Thyroid gland (tissue), 4 donors: ENCODE data around the gene MKRN2OS. TPM values are rescaled to one million over a fixed set of nuclear protein-coding genes. Genes with fewer than 3 reads are reported as not detected.

Experiments used
- DNase-seq, 2 donors: peaks; one replicate each; pipeline ENCODE4 v3.0.0-alpha.2; 2019
- H3K27ac ChIP-seq, 3 donors: fragments of 200-600 bp; sonication (generic); 1 replicate in 2 of 3; 2 replicates in 1 of 3; pipeline ENCODE4 v1.5.1; 2016 to 2019; ENCODE audit warnings: mild to moderate bottlenecking in 1 of 3, moderate library complexity in 1 of 3
- H3K27me3 ChIP-seq: fragments of 200-600 bp; sonication (generic); one replicate; pipeline ENCODE4 v1.5.1; 2019
- H3K36me3 ChIP-seq, 2 donors: fragments of 200-600 bp; sonication (generic); one replicate each; pipeline ENCODE4 v1.5.1; 2016 to 2019
- H3K4me1 ChIP-seq, 2 donors: fragments of 200-600 bp; sonication (generic); one replicate each; pipeline ENCODE4 v1.5.1; 2017 to 2019
- H3K4me3 ChIP-seq, 3 donors: fragments of 200-600 bp; sonication (generic); replicated peaks in 1 of 3; 1 replicate in 2 of 3; 2 replicates in 1 of 3; pipeline ENCODE4 v1.5.1; 2016; ENCODE audit warnings: mild to moderate bottlenecking in 1 of 3
- H3K9me3 ChIP-seq: fragments of 200-600 bp; sonication (generic); one replicate; pipeline ENCODE4 v1.5.1; 2017
- POLR2A ChIP-seq, 2 donors: fragments of 450-650 bp; IDR thresholded peaks; one replicate each; pipeline ENCODE4 v1.6.1; 2017; ENCODE audit warnings: antibody characterized with exemption in 2 of 2, mild to moderate bottlenecking in 2 of 2, moderate library complexity in 1 of 2
- WGBS, 2 donors: methylation state at CpG; one replicate each; pipeline ENCODE4 v1.1.5; 2017; 5-methylcytosine and 5-hydroxymethylcytosine counted together
- intact Hi-C: fragments of 100-400 bp; cut with DNase I; formaldehyde crosslinking; loops from one replicate; pipeline ENCODE4 v1.15.1; 2023
- total RNA-seq, 4 donors: library from RNA; depleted of rRNA; stranded (reverse); fragments of >200 nt; gene quantifications; one replicate each; pipeline ENCODE4 v1.2.3, GENCODE V29; 2016
- TF ChIP-seq, protein P1 (sequence below), 6 experiments: fragments of 200-600 bp in 3 of 6; fragments of 450-650 bp in 3 of 6; sonication (generic) in 3 of 6; IDR thresholded peaks; one replicate each; pipeline ENCODE4 v1.5.1; 2016 to 2019; ENCODE audit warnings: antibody characterized with exemption in 6 of 6, mild to moderate bottlenecking in 2 of 6, inconsistent platforms in 1 of 6, moderate library complexity in 1 of 6

Gene MKRN2OS
- total RNA-seq, 4 donors from 2014 or later: not detected

DNA sequence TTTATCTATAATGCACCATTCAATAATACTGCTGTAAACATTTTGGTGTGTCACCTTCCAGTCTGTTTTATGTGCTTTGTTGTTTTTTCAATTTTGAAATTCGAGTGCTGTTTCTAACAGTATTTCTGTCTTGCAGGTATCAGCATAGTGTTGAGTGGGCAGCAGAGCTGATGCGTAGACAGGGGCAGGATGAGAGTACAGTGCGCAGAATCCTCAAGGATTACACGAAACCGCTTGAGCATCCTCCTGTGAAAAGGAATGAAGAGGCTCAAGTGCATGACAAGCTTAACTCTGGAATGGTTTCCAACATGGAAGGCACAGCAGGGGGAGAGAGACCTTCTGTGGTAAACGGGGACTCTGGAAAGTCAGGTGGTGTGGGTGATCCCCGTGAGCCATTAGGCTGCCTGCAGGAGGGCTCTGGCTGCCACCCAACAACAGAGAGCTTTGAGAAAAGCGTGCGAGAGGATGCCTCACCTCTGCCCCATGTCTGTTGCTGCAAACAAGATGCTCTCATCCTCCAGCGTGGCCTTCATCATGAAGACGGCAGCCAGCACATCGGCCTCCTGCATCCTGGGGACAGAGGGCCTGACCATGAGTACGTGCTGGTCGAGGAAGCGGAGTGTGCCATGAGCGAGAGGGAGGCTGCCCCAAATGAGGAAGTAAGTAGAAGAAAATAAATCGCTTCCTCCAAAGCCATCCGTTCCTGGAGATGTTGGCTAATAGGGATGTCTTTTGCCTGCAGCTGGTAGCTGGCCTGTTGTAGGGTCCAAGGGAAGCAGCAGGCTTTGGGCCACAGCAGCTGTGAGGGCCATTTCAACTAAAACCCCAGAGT, 42.0 kb downstream of the MKRN2OS start:
- Histone ChIP-seq H3K4me1 (peaks cover 0 to 13% of the 10 kb centered on the region in 2 donors), H3K27me3 (no peaks in the 10 kb centered on the region), H3K36me3 (peaks cover 25 to 29% of the 10 kb centered on the region in 2 donors), H3K4me3 (no peak overlapping the region), H3K9me3 (no peaks in the 10 kb centered on the region), H3K27ac (no peak overlapping the region)
- no peak for DNase-seq
- intact Hi-C loops: no loop called here
- TF ChIP-seq POLR2A (IDR thresholded peaks at IDR 0.05): no peak
- TF ChIP-seq, protein P1, sequence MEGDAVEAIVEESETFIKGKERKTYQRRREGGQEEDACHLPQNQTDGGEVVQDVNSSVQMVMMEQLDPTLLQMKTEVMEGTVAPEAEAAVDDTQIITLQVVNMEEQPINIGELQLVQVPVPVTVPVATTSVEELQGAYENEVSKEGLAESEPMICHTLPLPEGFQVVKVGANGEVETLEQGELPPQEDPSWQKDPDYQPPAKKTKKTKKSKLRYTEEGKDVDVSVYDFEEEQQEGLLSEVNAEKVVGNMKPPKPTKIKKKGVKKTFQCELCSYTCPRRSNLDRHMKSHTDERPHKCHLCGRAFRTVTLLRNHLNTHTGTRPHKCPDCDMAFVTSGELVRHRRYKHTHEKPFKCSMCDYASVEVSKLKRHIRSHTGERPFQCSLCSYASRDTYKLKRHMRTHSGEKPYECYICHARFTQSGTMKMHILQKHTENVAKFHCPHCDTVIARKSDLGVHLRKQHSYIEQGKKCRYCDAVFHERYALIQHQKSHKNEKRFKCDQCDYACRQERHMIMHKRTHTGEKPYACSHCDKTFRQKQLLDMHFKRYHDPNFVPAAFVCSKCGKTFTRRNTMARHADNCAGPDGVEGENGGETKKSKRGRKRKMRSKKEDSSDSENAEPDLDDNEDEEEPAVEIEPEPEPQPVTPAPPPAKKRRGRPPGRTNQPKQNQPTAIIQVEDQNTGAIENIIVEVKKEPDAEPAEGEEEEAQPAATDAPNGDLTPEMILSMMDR (IDR thresholded peaks at IDR 0.05): no peak
- 93 to 95% methylated on average over 18 of the region's 18 CpGs for WGBS, 2 donors

DNA sequence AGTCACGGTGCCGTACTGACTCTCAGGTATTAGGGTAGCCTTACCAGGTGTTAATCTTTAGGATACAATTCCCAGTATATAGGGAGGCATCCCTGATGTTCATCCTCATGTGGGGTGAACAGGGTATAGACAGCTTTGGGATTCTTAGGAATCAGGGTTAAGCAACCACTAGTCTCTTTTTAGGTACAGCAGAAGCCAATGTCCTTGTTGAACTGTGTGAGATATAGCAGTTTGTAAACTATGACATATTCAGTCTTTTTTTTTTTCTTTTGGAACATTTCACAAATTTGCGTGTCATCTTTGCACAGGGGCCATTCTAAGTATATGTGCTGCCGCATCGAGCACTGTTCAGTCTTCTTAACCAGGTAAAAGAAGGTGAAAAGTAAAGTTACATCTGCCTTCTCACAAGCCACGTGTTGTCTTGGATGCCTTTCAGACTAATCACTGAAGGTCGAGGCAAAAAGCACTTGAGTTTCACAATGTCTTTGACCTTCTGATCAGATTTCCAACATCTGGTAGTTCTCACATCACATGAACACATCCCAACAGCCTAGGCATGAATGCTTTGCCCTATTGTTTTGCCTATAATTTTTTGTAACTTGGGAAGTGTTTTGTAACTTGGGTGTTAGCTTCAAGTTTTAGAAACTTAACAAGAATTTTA, 43.8 kb downstream of the MKRN2OS start:
- no peaks in the 10 kb centered on the region for H3K27me3 ChIP-seq
- peaks cover 0 to 7% of the 10 kb centered on the region in 2 donors for H3K4me1 ChIP-seq
- H3K9me3 ChIP-seq: no peaks in the 10 kb centered on the region
- 91 to 92% methylated on average over 7 of the region's 7 CpGs for WGBS, 2 donors
- DNase-seq: no peak
- intact Hi-C loops: no loop called here
- peaks cover 25 to 31% of the 10 kb centered on the region in 2 donors for H3K36me3 ChIP-seq
- H3K27ac ChIP-seq: no peak overlapping the region
- TF ChIP-seq POLR2A (IDR thresholded peaks at IDR 0.05): no peak
- H3K4me3 ChIP-seq: no peak overlapping the region

DNA sequence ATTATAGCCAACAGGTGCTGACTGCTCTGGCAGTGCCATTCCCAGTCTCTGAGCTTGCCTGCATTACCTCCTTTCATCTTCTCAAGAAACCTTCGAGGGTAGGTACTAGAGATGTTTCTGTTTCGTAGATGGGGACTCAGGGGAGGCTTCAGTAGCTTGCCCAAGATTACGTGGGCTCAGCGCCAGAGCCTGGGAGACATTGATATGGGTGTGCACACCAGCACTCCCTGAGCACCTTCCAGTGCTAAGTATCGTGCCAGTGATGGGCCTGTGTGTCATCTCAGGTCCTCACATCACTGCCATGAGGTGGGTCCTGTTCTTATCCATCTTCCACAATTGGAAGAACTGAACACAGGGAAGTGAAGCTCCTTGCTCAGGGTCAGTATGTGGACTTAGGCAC, 45.8 kb downstream of the MKRN2OS start:
- 91 to 94% methylated on average over 5 of the region's 5 CpGs for WGBS, 2 donors
- H3K36me3 ChIP-seq: peaks cover 28 to 31% of the 10 kb centered on the region in 2 donors
- no peak overlapping the region for H3K4me3 ChIP-seq
- no peaks in the 10 kb centered on the region for H3K4me1 ChIP-seq
- no peak for DNase-seq
- TF ChIP-seq, protein P1 (IDR thresholded peaks at IDR 0.05): no peak
- no peak for TF ChIP-seq POLR2A (IDR thresholded peaks at IDR 0.05)
- intact Hi-C loops: no loop called here
- no peak overlapping the region for H3K27ac ChIP-seq
- no peaks in the 10 kb centered on the region for H3K27me3 ChIP-seq
- no peaks in the 10 kb centered on the region for H3K9me3 ChIP-seq

DNA sequence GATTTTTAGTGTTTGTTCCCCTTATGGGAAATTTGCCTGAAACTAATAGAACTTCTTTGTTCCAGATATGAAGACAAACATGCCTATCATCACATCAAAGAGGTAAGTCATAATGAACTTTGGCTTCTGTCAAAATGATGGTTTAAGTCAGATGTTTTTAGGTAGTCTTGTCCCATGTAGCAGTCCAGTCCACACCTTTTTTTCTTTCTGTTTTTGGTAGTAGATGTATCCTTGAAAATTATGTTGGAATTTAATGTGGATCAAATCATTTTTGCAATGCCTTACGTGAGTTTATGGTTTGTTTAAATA, 48.9 kb downstream of the MKRN2OS start:
- Histone ChIP-seq H3K36me3 (peaks cover 16 to 22% of the 10 kb centered on the region in 2 donors), H3K27me3 (no peaks in the 10 kb centered on the region), H3K27ac (no peak overlapping the region), H3K4me3 (no peak overlapping the region), H3K4me1 (no peaks in the 10 kb centered on the region), H3K9me3 (no peaks in the 10 kb centered on the region)
- TF ChIP-seq, protein P1 (IDR thresholded peaks at IDR 0.05): no peak
- TF ChIP-seq POLR2A (IDR thresholded peaks at IDR 0.05): no peak
- no peak for DNase-seq
- 98 to 100% methylated on average over 1 of the region's 1 CpG for WGBS, 2 donors
- intact Hi-C loops: no loop called here

DNA sequence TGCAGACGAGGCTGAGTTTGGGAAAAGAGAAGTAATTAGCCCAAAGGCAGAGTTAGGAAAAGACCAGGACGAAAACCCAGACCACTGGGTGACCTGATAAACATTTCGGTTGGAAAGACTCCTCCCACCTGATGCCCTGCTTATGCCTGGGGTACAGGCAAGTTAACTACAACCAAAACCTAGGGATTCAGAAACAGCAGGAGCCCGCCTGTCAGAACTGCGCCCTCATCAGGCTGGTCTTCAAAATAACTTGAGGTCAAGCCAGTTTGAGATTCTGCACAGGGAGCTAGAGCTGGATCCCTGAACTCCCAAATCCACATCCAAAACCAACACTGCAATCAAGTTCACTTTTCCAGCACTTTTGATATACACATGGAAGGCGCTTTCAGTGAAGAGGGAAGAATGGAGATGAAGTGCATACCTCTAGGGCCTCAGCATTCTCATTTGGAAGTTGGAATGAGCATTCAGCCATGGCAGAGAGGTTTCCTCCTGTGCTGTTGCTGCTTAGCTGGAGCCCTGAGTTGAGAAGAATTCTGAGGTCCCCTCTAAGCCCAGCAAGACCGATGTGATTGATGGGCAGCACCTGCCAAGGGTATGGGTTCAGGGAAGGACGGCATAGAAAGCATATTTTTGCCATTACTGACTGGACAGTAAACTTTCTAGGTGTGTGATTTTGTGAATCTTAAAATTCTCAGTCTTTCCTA, 49.4 kb downstream of the MKRN2OS start:
- Histone ChIP-seq H3K4me1 (no peaks in the 10 kb centered on the region), H3K27me3 (no peaks in the 10 kb centered on the region), H3K27ac (no peak overlapping the region), H3K9me3 (no peaks in the 10 kb centered on the region), H3K4me3 (no peak overlapping the region), H3K36me3 (peaks cover 16 to 22% of the 10 kb centered on the region in 2 donors)
- no peak for DNase-seq
- TF ChIP-seq, protein P1 (IDR thresholded peaks at IDR 0.05): no peak
- no peak for TF ChIP-seq POLR2A (IDR thresholded peaks at IDR 0.05)
- 83 to 89% methylated on average over 8 of the region's 8 CpGs for WGBS, 2 donors
- intact Hi-C loops: no loop called here
